Measurements from ENCODE around the gene DOCK9. TPM values are rescaled to one million over a fixed set of nuclear protein-coding genes. Genes with fewer than 3 reads are reported as not detected.

Gene DOCK9
- total and polyA plus RNA-seq, 9 donors, result 31.0 to 75.3 (median 45.4) TPM

- Histone ChIP-seq H3K4me1 (ENCODE audit: insufficient read depth) (peaks cover 3% of the 10 kb centered on the region), H3K9me3 (no peaks in the 10 kb centered on the region), H3K27me3 (no peaks in the 10 kb centered on the region), H3K4me3 (no peak overlapping the region), H3K36me3 (no peaks in the 10 kb centered on the region), H3K27ac (no peak overlapping the region)
- no peak for DNase-seq
- intact Hi-C loops (cut with DNase I), result no loop called here
- TF ChIP-seq POLR2A (IDR thresholded peaks at IDR 0.05), result no peak
- TF ChIP-seq EP300 (IDR thresholded peaks at IDR 0.05), result no peak
- TF ChIP-seq CTCF (IDR thresholded peaks at IDR 0.05), result no peak
- 91 to 92% (median 92%) methylated on average over 6 of the region's 6 CpGs for WGBS, 3 donors
Observed at GRCh38 chr13:99013951-99014350, 36.1 kb upstream of the DOCK9 start.

- TF ChIP-seq POLR2A (IDR thresholded peaks at IDR 0.05), result no peak
- no peak for TF ChIP-seq EP300 (IDR thresholded peaks at IDR 0.05)
- WGBS, 3 donors, result 87 to 91% (median 91%) methylated on average over 1 of the region's 1 CpG
- no peak overlapping the region for H3K4me3 ChIP-seq
- no peaks in the 10 kb centered on the region for H3K27me3 ChIP-seq
- no peak overlapping the region for H3K27ac ChIP-seq
- H3K36me3 ChIP-seq, result no peaks in the 10 kb centered on the region
- DNase-seq, result no peak
- no peaks in the 10 kb centered on the region for H3K9me3 ChIP-seq
- intact Hi-C loops (cut with DNase I), result no loop called here
- peaks cover 3% of the 10 kb centered on the region for H3K4me1 ChIP-seq (ENCODE audit: insufficient read depth)
Observed at GRCh38 chr13:99012539-99012938, 34.7 kb upstream of the DOCK9 start.

- Histone ChIP-seq H3K9me3 (no peaks in the 10 kb centered on the region), H3K27me3 (no peaks in the 10 kb centered on the region), H3K27ac (no peak overlapping the region), H3K4me3 (no peak overlapping the region), H3K4me1 (ENCODE audit: insufficient read depth) (no peaks in the 10 kb centered on the region), H3K36me3 (no peaks in the 10 kb centered on the region)
- WGBS, 3 donors, result 95 to 98% (median 97%) methylated on average over 4 of the region's 4 CpGs
- TF ChIP-seq EP300 (IDR thresholded peaks at IDR 0.05) (no peak), CTCF (IDR thresholded peaks at IDR 0.05) (no peak), POLR2A (IDR thresholded peaks at IDR 0.05) (no peak)
- intact Hi-C loops (cut with DNase I), result no loop called here
- DNase-seq, result no peak
Observed at GRCh38 chr13:99009987-99010551, 32.2 kb upstream of the DOCK9 start.

- no peaks in the 10 kb centered on the region for H3K27me3 ChIP-seq
- 82 to 97% (median 96%) methylated on average over 3 of the region's 3 CpGs for WGBS, 3 donors
- H3K4me3 ChIP-seq, result no peak overlapping the region
- intact Hi-C loops (cut with DNase I), result no loop called here
- H3K4me1 ChIP-seq (ENCODE audit: insufficient read depth), result no peaks in the 10 kb centered on the region
- no peaks in the 10 kb centered on the region for H3K36me3 ChIP-seq
- DNase-seq, result no peak
- no peak for TF ChIP-seq EP300 (IDR thresholded peaks at IDR 0.05)
- TF ChIP-seq POLR2A (IDR thresholded peaks at IDR 0.05), result no peak
- no peak for TF ChIP-seq CTCF (IDR thresholded peaks at IDR 0.05)
- H3K9me3 ChIP-seq, result no peaks in the 10 kb centered on the region
- H3K27ac ChIP-seq, result no peak overlapping the region
Observed at GRCh38 chr13:99008577-99008976, 30.7 kb upstream of the DOCK9 start.

GRCh38 chr13:99007414-99007986 lies 29.6 kb upstream of the DOCK9 start:
- no peak for TF ChIP-seq EP300 (IDR thresholded peaks at IDR 0.05)
- TF ChIP-seq POLR2A (IDR thresholded peaks at IDR 0.05), result no peak
- no peak for TF ChIP-seq CTCF (IDR thresholded peaks at IDR 0.05)
- 32 to 44% (median 33%) methylated on average over 1 of the region's 1 CpG for WGBS, 3 donors
- intact Hi-C loops (cut with DNase I), result no loop called here
- DNase-seq, result no peak
- no peaks in the 10 kb centered on the region for H3K9me3 ChIP-seq
- H3K27me3 ChIP-seq, result no peaks in the 10 kb centered on the region
- H3K4me1 ChIP-seq (ENCODE audit: insufficient read depth), result no peaks in the 10 kb centered on the region
- no peak overlapping the region for H3K4me3 ChIP-seq
- H3K36me3 ChIP-seq, result no peaks in the 10 kb centered on the region
- H3K27ac ChIP-seq, result no peak overlapping the region

Data from ovary (tissue), 9 donors.